OCI-LY7 (cell line): ENCODE results near the gene TMEM184B. TPM values are rescaled to one million over a fixed set of nuclear protein-coding genes. Genes with fewer than 3 reads are reported as not detected.

Source experiments
- BruUV-seq: library from RNA; stranded (reverse); fragments of 400-500 nt; replicated peaks from 2 replicates; lab custom pipeline; 2021; lab: Mats Ljungman, UMichigan
- CTCF ChIA-PET: fragments of 300-600 bp; sonication (Branson Sonifier 250); formaldehyde crosslinking; loops from one replicate; lab custom pipeline; 2022; ENCODE audit warnings: antibody characterized with exemption; ENCODE audit not compliant: unreplicated experiment; lab: Charles Lee
- POLR2A ChIA-PET: fragments of 300-600 bp; sonication (Branson Sonifier 250); formaldehyde crosslinking; loops from one replicate; lab custom pipeline; 2022; ENCODE audit warnings: antibody characterized with exemption; lab: Charles Lee
- DNase-seq: peaks from one replicate; pipeline ENCODE4 v3.0.0-alpha.2; 2015; ENCODE audit warnings: low spot score
- H2AFZ ChIP-seq: fragments of 200-600 bp; sonication (generic), shearing (Covaris generic); 2 replicates; pipeline ENCODE4 v1.6.1; 2014; ENCODE audit warnings: mild to moderate bottlenecking, antibody characterized with exemption, low read length, moderate library complexity
- H3K27ac ChIP-seq: fragments of 200-600 bp; sonication (generic); 2 replicates; pipeline ENCODE4 v1.5.1; 2014; ENCODE audit warnings: mixed run types, low read depth, mild to moderate bottlenecking, moderate library complexity, low read length, inconsistent platforms; ENCODE audit not compliant: poor library complexity, severe bottlenecking
- H3K36me3 ChIP-seq: fragments of 200-600 bp; sonication (generic); 2 replicates; pipeline ENCODE4 v1.6.1; 2014; ENCODE audit warnings: mild to moderate bottlenecking, antibody characterized with exemption, low read length, moderate library complexity, mixed read lengths; ENCODE audit not compliant: insufficient read depth
- H3K4me1 ChIP-seq: fragments of 200-600 bp; sonication (generic); 2 replicates; pipeline ENCODE4 v1.5.1; 2014; ENCODE audit warnings: mild to moderate bottlenecking, low read length; ENCODE audit not compliant: insufficient read depth, poor library complexity, severe bottlenecking
- H3K4me2 ChIP-seq: fragments of 200-600 bp; sonication (generic); 2 replicates; pipeline ENCODE4 v1.6.1; 2014; ENCODE audit warnings: mild to moderate bottlenecking, low read length
- H3K4me3 ChIP-seq: fragments of 200-600 bp; sonication (generic); 2 replicates; pipeline ENCODE4 v1.5.1; 2014; ENCODE audit warnings: mild to moderate bottlenecking, low read depth, low read length; ENCODE audit not compliant: poor library complexity, severe bottlenecking
- H3K79me2 ChIP-seq: fragments of 200-600 bp; sonication (generic); 2 replicates; pipeline ENCODE4 v1.6.1; 2016; ENCODE audit warnings: low read depth, mild to moderate bottlenecking, low read length, moderate library complexity, mixed read lengths; ENCODE audit not compliant: insufficient read depth
- H3K9me2 ChIP-seq: fragments of 200-600 bp; sonication (generic); 2 replicates; pipeline ENCODE4 v1.6.1; 2016; ENCODE audit warnings: mild to moderate bottlenecking, low read length, mixed read lengths; ENCODE audit not compliant: insufficient read depth
- H3K9me3 ChIP-seq: fragments of 200-600 bp; sonication (generic); 2 replicates; pipeline ENCODE4 v1.6.1; 2014; ENCODE audit warnings: mild to moderate bottlenecking, mixed run types, low read length, mixed read lengths
- H4K20me1 ChIP-seq: fragments of 200-600 bp; sonication (generic); 2 replicates; pipeline ENCODE4 v1.6.1; 2014; ENCODE audit warnings: mild to moderate bottlenecking, antibody characterized with exemption, low read length, moderate library complexity, mixed read lengths; ENCODE audit not compliant: insufficient read depth
- CTCF ChIP-seq: fragments of 200-600 bp; sonication (generic); conservative IDR thresholded peaks from 2 replicates; pipeline ENCODE4 v1.5.1; 2014; ENCODE audit warnings: mild to moderate bottlenecking, antibody characterized with exemption, low read length, moderate library complexity, mixed read lengths
- EZH2phosphoT487 ChIP-seq: fragments of 200-600 bp; sonication (generic); IDR thresholded peaks from 2 replicates; pipeline ENCODE4 v1.6.1; 2018; ENCODE audit warnings: low read depth, borderline replicate concordance, mild to moderate bottlenecking, mixed run types, antibody characterized with exemption, low read length, moderate library complexity, mixed read lengths
- intact Hi-C: fragments of 100-400 bp; cut with micrococcal nuclease; formaldehyde crosslinking; loops from one replicate; pipeline ENCODE4 v1.10.0; 2022; ENCODE audit not compliant: unreplicated experiment
- total RNA-seq, 2 experiments: library from RNA; depleted of rRNA in 1 of 2; stranded (reverse); fragments of >200 nt in 1 of 2; shearing (Covaris generic) in 1 of 2; gene quantifications; 2 replicates each; pipeline ENCODE4 v1.2.3, GENCODE V29; 2014 to 2022

TMEM184B gene
- total RNA-seq, 2 experiments from 2014 or later: 19.1 to 50.2 TPM

GRCh38 chr22:38249803-38250642 lies 22.8 kb downstream of the TMEM184B start:
- H4K20me1 ChIP-seq: no peaks in the 10 kb centered on the region

GRCh38 chr22:38249301-38249700 lies 23.5 kb downstream of the TMEM184B start:
- DNase-seq: no peak
- Histone ChIP-seq H3K4me3 (no peak overlapping the region), H2AFZ (no peak overlapping the region), H4K20me1 (no peaks in the 10 kb centered on the region), H3K9me3 (no peaks in the 10 kb centered on the region), H3K36me3 (peaks cover 24% of the 10 kb centered on the region; the same call in 1 of the 2 replicates), H3K27ac (no peak overlapping the region), H3K79me2 (no peaks in the 10 kb centered on the region), H3K4me2 (no peak overlapping the region), H3K4me1 (peaks cover 32% of the 10 kb centered on the region), H3K9me2 (no peaks in the 10 kb centered on the region)
- intact Hi-C loops: no loop called here
- ChIA-PET POLR2A (no interaction called here), CTCF (no interaction called here)
- TF ChIP-seq CTCF (no peak), EZH2phosphoT487 (no peak)
- BruUV-seq: no TSS peak

More at GRCh38 chr22:38249803-38250642, 22.8 kb downstream of the TMEM184B start:
- Histone ChIP-seq H3K4me2 (no peak overlapping the region), H3K9me3 (no peaks in the 10 kb centered on the region), H2AFZ (no peak overlapping the region), H3K4me3 (no peak overlapping the region), H3K36me3 (peaks cover 20% of the 10 kb centered on the region; the same call in 1 of the 2 replicates), H3K79me2 (no peaks in the 10 kb centered on the region), H3K4me1 (peaks cover 25% of the 10 kb centered on the region), H3K9me2 (no peaks in the 10 kb centered on the region), H3K27ac (no peak overlapping the region)
- no peak for DNase-seq
- POLR2A ChIA-PET: interaction anchor here (1.2 kb wide), 1 partner anchor 10 kb away, joined by 4 read pairs; no protein-coding TSS in a partner anchor
- no TSS peak for BruUV-seq
- TF ChIP-seq EZH2phosphoT487 (no peak), CTCF (no peak)
- intact Hi-C loops: no loop called here
- CTCF ChIA-PET: no interaction called here

GRCh38 chr22:38248280-38248679 lies 24.5 kb downstream of the TMEM184B start:
- no TSS peak for BruUV-seq
- Histone ChIP-seq H3K79me2 (no peaks in the 10 kb centered on the region), H3K4me3 (no peak overlapping the region), H3K9me2 (no peaks in the 10 kb centered on the region), H3K4me2 (no peak overlapping the region), H3K9me3 (no peaks in the 10 kb centered on the region), H3K36me3 (peaks cover 24% of the 10 kb centered on the region; the same call in 1 of the 2 replicates), H3K4me1 (peaks cover 42% of the 10 kb centered on the region), H4K20me1 (no peaks in the 10 kb centered on the region), H3K27ac (no peak overlapping the region), H2AFZ (no peak overlapping the region)
- no peak for DNase-seq
- intact Hi-C loops: no loop called here
- TF ChIP-seq EZH2phosphoT487 (no peak), CTCF (no peak)
- CTCF ChIA-PET: no interaction called here
- POLR2A ChIA-PET: no interaction called here
